ENCODE results near the gene DACH1.
A peak's percentile ranks its signal among the peaks of the same experiment; 100 is the strongest.

The DACH1 gene

GRCh38 chr13:71605744-71606143 is 261.3 kb downstream of the DACH1 start (continued):
- TF ChIP-seq KLF10 (tag by site-specific recombination; IDR thresholded peaks at IDR 0.05) (no peak), ZFP3 (tag by site-specific recombination; IDR thresholded peaks at IDR 0.05; ENCODE audit: low read depth) (no peak), ZNF302 (tag by site-specific recombination; IDR thresholded peaks at IDR 0.05; ENCODE audit: low read depth) (no peak), ZBTB10 (tag by site-specific recombination; IDR thresholded peaks at IDR 0.05) (no peak), ZNF548 (tag by site-specific recombination; IDR thresholded peaks at IDR 0.05) (no peak), ZNF311 (tag by site-specific recombination; IDR thresholded peaks at IDR 0.05; ENCODE audit: borderline replicate concordance) (no peak), MYNN (tag by site-specific recombination; IDR thresholded peaks at IDR 0.05; ENCODE audit: borderline replicate concordance) (no peak), ZNF133 (tag by site-specific recombination; IDR thresholded peaks at IDR 0.05) (no peak), ZNF571 (tag by site-specific recombination; IDR thresholded peaks at IDR 0.05) (no peak), ZNF423 (tag by site-specific recombination; IDR thresholded peaks at IDR 0.05) (no peak), MEIS1 (CRISPR knock-in tag; IDR thresholded peaks at IDR 0.05; ENCODE audit: borderline replicate concordance) (no peak), ZNF138 (tag by site-specific recombination; IDR thresholded peaks at IDR 0.05; ENCODE audit: borderline replicate concordance) (no peak), KLF17 (tag by site-specific recombination; IDR thresholded peaks at IDR 0.05) (no peak), ZNF518A (tag by site-specific recombination; conservative IDR thresholded peaks at IDR 0.05; ENCODE audit: low read depth) (no peak), ZNF132 (tag by site-specific recombination; IDR thresholded peaks at IDR 0.05; ENCODE audit: borderline replicate concordance) (no peak), ZSCAN5A (tag by site-specific recombination; IDR thresholded peaks at IDR 0.05) (no peak), ZNF404 (tag by site-specific recombination; IDR thresholded peaks at IDR 0.05) (no peak), HOXC10 (CRISPR knock-in tag; IDR thresholded peaks at IDR 0.05) (no peak), ZNF426 (tag by site-specific recombination; IDR thresholded peaks at IDR 0.05) (no peak), ZNF114 (tag by site-specific recombination; IDR thresholded peaks at IDR 0.05) (no peak), ZNF596 (tag by site-specific recombination; IDR thresholded peaks at IDR 0.05) (no peak), ZBTB26 (tag by site-specific recombination; optimal IDR thresholded peaks at IDR 0.05) (no peak), INSM2 (tag by site-specific recombination; IDR thresholded peaks at IDR 0.05) (no peak), ZNF501 (tag by site-specific recombination; IDR thresholded peaks at IDR 0.05) (no peak), ZNF433 (tag by site-specific recombination; IDR thresholded peaks at IDR 0.05; ENCODE audit: low read depth) (no peak), ZBTB20 (tag by site-specific recombination; IDR thresholded peaks at IDR 0.05) (no peak), PRDM1 (tag by site-specific recombination; IDR thresholded peaks at IDR 0.05) (peak; percentile 83)
